Measurements from ENCODE around the gene NAAA. TPM values are rescaled to one million over a fixed set of nuclear protein-coding genes. Genes with fewer than 3 reads are reported as not detected.
"Not testable (repeated sequence)": the region's sequence is repeated elsewhere in the genome, so short reads cannot be mapped to it uniquely, and the experiment has no call there.

The NAAA gene
- polyA plus RNA-seq, 1 of the 3 experiments (the other 2 are of a cell fraction): 3.5 TPM

DNA sequence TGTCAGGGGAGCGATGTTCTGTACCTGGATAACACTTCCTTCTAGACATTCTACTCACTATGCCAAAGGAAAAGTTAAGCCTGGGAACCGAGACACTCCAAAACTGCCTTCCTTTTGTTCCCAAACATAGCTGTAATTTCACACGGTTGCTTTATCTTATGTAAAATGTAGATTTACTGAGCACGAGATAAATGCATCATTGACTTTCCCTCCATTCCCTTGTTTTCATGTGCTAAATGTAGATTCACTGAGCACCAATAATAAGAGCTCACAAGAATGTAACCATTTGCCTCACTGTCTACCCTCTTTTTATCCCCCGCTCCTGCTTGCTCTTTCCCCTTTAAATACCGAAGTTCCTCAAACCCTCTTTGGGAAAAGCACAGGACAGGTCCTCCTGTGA lies 27.8 kb downstream of the NAAA start:
- no peaks in the 10 kb centered on the region for H3K79me2 ChIP-seq (ENCODE audit: insufficient read depth)
- H3K9ac ChIP-seq: no peak overlapping the region
- CTCF ChIA-PET: interaction anchor here (0.5 to 1.6 kb wide), 2 partner anchors 10 to 1127 kb away, joined by 3 read pairs; no protein-coding TSS in a partner anchor
- H3K27me3 ChIP-seq (ENCODE audit: insufficient read depth): no peaks in the 10 kb centered on the region
- TF ChIP-seq FOXJ3 (CRISPR knock-in tag; IDR thresholded peaks at IDR 0.05) (no peak), SMC3 (IDR thresholded peaks at IDR 0.05; ENCODE audit: low read depth, low read length) (no peak), JUND (IDR thresholded peaks at IDR 0.05) (no peak), MEF2A (IDR thresholded peaks at IDR 0.05; ENCODE audit: borderline replicate concordance, low read depth) (no peak), CHD2 (IDR thresholded peaks at IDR 0.05; ENCODE audit: low read length, partially characterized antibody) (no peak), YY1 (IDR thresholded peaks at IDR 0.05; ENCODE audit: low read depth) (no peak), ELF1 (IDR thresholded peaks at IDR 0.05) (no peak), TCF12 (IDR thresholded peaks at IDR 0.05) (no peak), EP300 (IDR thresholded peaks at IDR 0.05; ENCODE audit: borderline replicate concordance in 1 of 2, low read depth in 1 of 2, low read length in 1 of 2) (no peak), MXI1 (IDR thresholded peaks at IDR 0.05; ENCODE audit: low read depth, low read length) (no peak), GABPA (IDR thresholded peaks at IDR 0.05; ENCODE audit: low read depth) (no peak), FOSL2 (IDR thresholded peaks at IDR 0.05; ENCODE audit: borderline replicate concordance, low read depth) (no peak)
- TF ChIP-seq, protein P1, sequence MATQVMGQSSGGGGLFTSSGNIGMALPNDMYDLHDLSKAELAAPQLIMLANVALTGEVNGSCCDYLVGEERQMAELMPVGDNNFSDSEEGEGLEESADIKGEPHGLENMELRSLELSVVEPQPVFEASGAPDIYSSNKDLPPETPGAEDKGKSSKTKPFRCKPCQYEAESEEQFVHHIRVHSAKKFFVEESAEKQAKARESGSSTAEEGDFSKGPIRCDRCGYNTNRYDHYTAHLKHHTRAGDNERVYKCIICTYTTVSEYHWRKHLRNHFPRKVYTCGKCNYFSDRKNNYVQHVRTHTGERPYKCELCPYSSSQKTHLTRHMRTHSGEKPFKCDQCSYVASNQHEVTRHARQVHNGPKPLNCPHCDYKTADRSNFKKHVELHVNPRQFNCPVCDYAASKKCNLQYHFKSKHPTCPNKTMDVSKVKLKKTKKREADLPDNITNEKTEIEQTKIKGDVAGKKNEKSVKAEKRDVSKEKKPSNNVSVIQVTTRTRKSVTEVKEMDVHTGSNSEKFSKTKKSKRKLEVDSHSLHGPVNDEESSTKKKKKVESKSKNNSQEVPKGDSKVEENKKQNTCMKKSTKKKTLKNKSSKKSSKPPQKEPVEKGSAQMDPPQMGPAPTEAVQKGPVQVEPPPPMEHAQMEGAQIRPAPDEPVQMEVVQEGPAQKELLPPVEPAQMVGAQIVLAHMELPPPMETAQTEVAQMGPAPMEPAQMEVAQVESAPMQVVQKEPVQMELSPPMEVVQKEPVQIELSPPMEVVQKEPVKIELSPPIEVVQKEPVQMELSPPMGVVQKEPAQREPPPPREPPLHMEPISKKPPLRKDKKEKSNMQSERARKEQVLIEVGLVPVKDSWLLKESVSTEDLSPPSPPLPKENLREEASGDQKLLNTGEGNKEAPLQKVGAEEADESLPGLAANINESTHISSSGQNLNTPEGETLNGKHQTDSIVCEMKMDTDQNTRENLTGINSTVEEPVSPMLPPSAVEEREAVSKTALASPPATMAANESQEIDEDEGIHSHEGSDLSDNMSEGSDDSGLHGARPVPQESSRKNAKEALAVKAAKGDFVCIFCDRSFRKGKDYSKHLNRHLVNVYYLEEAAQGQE (IDR thresholded peaks at IDR 0.05; ENCODE audit: low read depth, low read length): no peak
- TF ChIP-seq, protein P2, sequence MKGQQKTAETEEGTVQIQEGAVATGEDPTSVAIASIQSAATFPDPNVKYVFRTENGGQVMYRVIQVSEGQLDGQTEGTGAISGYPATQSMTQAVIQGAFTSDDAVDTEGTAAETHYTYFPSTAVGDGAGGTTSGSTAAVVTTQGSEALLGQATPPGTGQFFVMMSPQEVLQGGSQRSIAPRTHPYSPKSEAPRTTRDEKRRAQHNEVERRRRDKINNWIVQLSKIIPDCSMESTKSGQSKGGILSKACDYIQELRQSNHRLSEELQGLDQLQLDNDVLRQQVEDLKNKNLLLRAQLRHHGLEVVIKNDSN (IDR thresholded peaks at IDR 0.05; ENCODE audit: borderline replicate concordance, low read depth): no peak
- TF ChIP-seq, protein P3, sequence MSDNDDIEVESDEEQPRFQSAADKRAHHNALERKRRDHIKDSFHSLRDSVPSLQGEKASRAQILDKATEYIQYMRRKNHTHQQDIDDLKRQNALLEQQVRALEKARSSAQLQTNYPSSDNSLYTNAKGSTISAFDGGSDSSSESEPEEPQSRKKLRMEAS (IDR thresholded peaks at IDR 0.05; ENCODE audit: low read depth): no peak
- TF ChIP-seq, protein P4, sequence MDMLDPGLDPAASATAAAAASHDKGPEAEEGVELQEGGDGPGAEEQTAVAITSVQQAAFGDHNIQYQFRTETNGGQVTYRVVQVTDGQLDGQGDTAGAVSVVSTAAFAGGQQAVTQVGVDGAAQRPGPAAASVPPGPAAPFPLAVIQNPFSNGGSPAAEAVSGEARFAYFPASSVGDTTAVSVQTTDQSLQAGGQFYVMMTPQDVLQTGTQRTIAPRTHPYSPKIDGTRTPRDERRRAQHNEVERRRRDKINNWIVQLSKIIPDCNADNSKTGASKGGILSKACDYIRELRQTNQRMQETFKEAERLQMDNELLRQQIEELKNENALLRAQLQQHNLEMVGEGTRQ (IDR thresholded peaks at IDR 0.05; ENCODE audit: borderline replicate concordance, low read depth, low read length): no peak
- POLR2A ChIA-PET: no interaction called here
- H2AFZ ChIP-seq (ENCODE audit: low read depth): no peak overlapping the region
- no peaks in the 10 kb centered on the region for H3K9me2 ChIP-seq
- H4K20me1 ChIP-seq (ENCODE audit: insufficient read depth): no peaks in the 10 kb centered on the region
- WGBS (ENCODE audit: low lambda C conversion rate): 68% methylated on average over 6 of the region's 6 CpGs
- H3K36me3 ChIP-seq (replicated peaks in 1 of 2; ENCODE audit: control insufficient read depth in 1 of 2, insufficient read depth in 2 of 2, low read length in 1 of 2): peaks cover 3 to 4% of the 10 kb centered on the region in 2 experiments
- DNase-seq: no peak
- H3K4me2 ChIP-seq: no peak overlapping the region
- H3K27ac ChIP-seq (ENCODE audit: low read depth in 2 of 2, low read length in 1 of 2): no peak overlapping the region
- H3K9me3 ChIP-seq: no peaks in the 10 kb centered on the region
- H3K4me1 ChIP-seq (ENCODE audit: control insufficient read depth in 1 of 2, insufficient read depth in 2 of 2, low read depth in 1 of 2, low read length in 1 of 2): no peaks in the 10 kb centered on the region
- no peak overlapping the region for H3K4me3 ChIP-seq (ENCODE audit: low read depth in 2 of 2, low read length in 1 of 2)
- H3F3A ChIP-seq (replicated peaks; ENCODE audit: insufficient read depth): peaks cover 8% of the 10 kb centered on the region

DNA sequence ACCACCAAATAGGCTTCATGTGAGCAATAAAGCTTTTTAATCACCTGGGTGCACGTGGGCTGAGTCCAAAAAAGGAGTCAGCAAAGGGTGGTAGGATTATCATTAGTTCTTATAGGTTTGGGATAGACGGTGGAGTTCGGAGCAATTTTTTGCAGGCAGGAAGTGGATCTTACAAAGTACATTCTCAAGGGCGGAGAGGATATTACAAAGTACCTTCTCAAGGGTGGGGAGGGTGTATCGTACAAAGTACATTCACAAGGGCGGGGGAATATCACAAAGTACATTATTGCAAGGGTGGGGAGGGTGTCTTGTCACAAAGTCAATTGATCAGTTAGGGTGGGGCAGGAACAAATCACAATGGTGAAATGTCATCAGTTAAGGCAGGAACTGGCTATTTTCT lies 30.0 kb downstream of the NAAA start:
- 71% methylated on average over 6 of the region's 6 CpGs for WGBS (ENCODE audit: low lambda C conversion rate)
- H2AFZ ChIP-seq (ENCODE audit: low read depth); H3K4me1 ChIP-seq (ENCODE audit: control insufficient read depth in 1 of 2, insufficient read depth in 2 of 2, low read depth in 1 of 2, low read length in 1 of 2); H3K27ac ChIP-seq (ENCODE audit: low read depth in 2 of 2, low read length in 1 of 2); H3K9me2 ChIP-seq; H3K9ac ChIP-seq; DNase-seq; H3F3A ChIP-seq (replicated peaks; ENCODE audit: insufficient read depth); H4K20me1 ChIP-seq (ENCODE audit: insufficient read depth); H3K27me3 ChIP-seq (ENCODE audit: insufficient read depth); H3K9me3 ChIP-seq; H3K4me2 ChIP-seq; POLR2A ChIA-PET; H3K79me2 ChIP-seq (ENCODE audit: insufficient read depth); H3K36me3 ChIP-seq (replicated peaks in 1 of 2; ENCODE audit: control insufficient read depth in 1 of 2, insufficient read depth in 2 of 2, low read length in 1 of 2); H3K4me3 ChIP-seq (ENCODE audit: low read depth in 2 of 2, low read length in 1 of 2): not testable (repeated sequence)
- CTCF ChIA-PET: interaction anchor here (1.3 kb wide), 1 partner anchor 9 kb away, joined by 4 read pairs; no protein-coding TSS in a partner anchor

All from SK-N-SH (cell line).